ENCODE results near the gene ATP10A. TPM values are rescaled to one million over a fixed set of nuclear protein-coding genes. Genes with fewer than 3 reads are reported as not detected.

The ATP10A gene
- total and polyA plus RNA-seq, 9 of the 15 experiments (the other 6 are each of a cell fraction or from before 2014, with no cell fraction given), result 0.09 TPM; not detected in 8

- BruUV-seq (replicated peaks), result no TSS peak
- no peaks in the 10 kb centered on the region for H3K36me3 ChIP-seq (ENCODE audit: control insufficient read depth, insufficient read depth, low read length)
- no peak overlapping the region for H3K4me2 ChIP-seq (ENCODE audit: insufficient read depth, low read length)
- ChIA-PET POLR2A (no interaction called here), CTCF (ENCODE audit: low intra/inter-chr PET ratio) (no interaction called here)
- ATAC-seq (no peak), DNase-seq (ENCODE audit: extremely low read depth in 1 of 4, low spot score in 3 of 4) (no peak), FAIRE-seq (no peak)
- no peaks in the 10 kb centered on the region for H3K4me1 ChIP-seq (replicated peaks in 1 of 2; ENCODE audit: control insufficient read depth in 2 of 2, insufficient read depth in 2 of 2, low read length in 2 of 2)
- in situ Hi-C loops (cut with MboI), result no loop called here
- H3K9me3 ChIP-seq (replicated peaks; ENCODE audit: control insufficient read depth, insufficient read depth, low read depth, low read length), result no peaks in the 10 kb centered on the region
- H2AFZ ChIP-seq (ENCODE audit: low read depth, low read length), result no peak overlapping the region
- 0% methylated on average over 7 of the region's 7 CpGs for WGBS (ENCODE audit: insufficient coverage, low coverage, missing lambda C conversion rate)
- intact Hi-C loops (cut with micrococcal nuclease), result no loop called here
- no peaks in the 10 kb centered on the region for H3K9me1 ChIP-seq (ENCODE audit: control insufficient read depth, insufficient read depth, low read length)
- TF ChIP-seq ZBED1 (IDR thresholded peaks at IDR 0.05) (no peak), FOS (IDR thresholded peaks at IDR 0.05; ENCODE audit: extremely low read depth, insufficient read length) (no peak), RFX5 (IDR thresholded peaks at IDR 0.05; ENCODE audit: low read depth, low read length) (no peak), KLF6 (CRISPR knock-in tag; IDR thresholded peaks at IDR 0.05; ENCODE audit: borderline replicate concordance) (no peak), FIP1L1 (IDR thresholded peaks at IDR 0.05; ENCODE audit: low read depth, low read length, poor library complexity, severe bottlenecking) (no peak), ZNF124 (CRISPR knock-in tag; IDR thresholded peaks at IDR 0.05) (no peak), CBFA2T3 (IDR thresholded peaks at IDR 0.05) (no peak), FOSL1 (tag; conservative IDR thresholded peaks at IDR 0.05) (no peak), TAF7 (tag; IDR thresholded peaks at IDR 0.05) (no peak), MLLT1 (IDR thresholded peaks at IDR 0.05) (no peak), TOE1 (IDR thresholded peaks at IDR 0.05; ENCODE audit: borderline replicate concordance) (no peak), TOE1 (CRISPR knock-in tag; IDR thresholded peaks at IDR 0.05; ENCODE audit: borderline replicate concordance, low read depth) (no peak), ZKSCAN3 (CRISPR knock-in tag; IDR thresholded peaks at IDR 0.05) (no peak), EZH2 (IDR thresholded peaks at IDR 0.05; ENCODE audit: borderline replicate concordance, low read depth, low read length) (no peak), C11orf30 (IDR thresholded peaks at IDR 0.05; ENCODE audit: low read depth) (no peak), IFI16 (CRISPR knock-in tag; IDR thresholded peaks at IDR 0.05) (no peak), PHF20 (IDR thresholded peaks at IDR 0.05; ENCODE audit: partially characterized antibody) (no peak)
- no peak overlapping the region for H3K9ac ChIP-seq (ENCODE audit: insufficient read depth in 1 of 2, low read depth in 2 of 2, low read length in 2 of 2)
- H3K4me3 ChIP-seq, result no peak overlapping the region
- H3K79me2 ChIP-seq (ENCODE audit: control insufficient read depth, insufficient read depth, low read length), result no peaks in the 10 kb centered on the region
- H3K27me3 ChIP-seq (ENCODE audit: control insufficient read depth in 2 of 2, insufficient read depth in 2 of 2, low read length in 2 of 2), result peaks cover 0 to 17% of the 10 kb centered on the region in 2 experiments; a peak in 2 of 5 replicates
- H3K27ac ChIP-seq (ENCODE audit: extremely low read depth, low read depth, low read length), result no peak overlapping the region
- H4K20me1 ChIP-seq (replicated peaks; ENCODE audit: control insufficient read depth, insufficient read depth, low read length), result no peaks in the 10 kb centered on the region
These were observed 99.2 kb downstream of the ATP10A start for GRCh38 chr15:25763954-25764353.
